WERI-Rb-1 (cell line): Measurements from ENCODE around the gene UMODL1.
A peak's percentile ranks its signal among the peaks of the same experiment; 100 is the strongest.

ENCODE experiments used
- DNase-seq: peaks from one replicate; pipeline ENCODE4 v3.0.0-alpha.2; 2020
- H3K27ac ChIP-seq: fragments of 250-450 bp; sonication (Bioruptor Pico); 2 replicates; pipeline ENCODE4 v1.5.1; 2020; ENCODE audit warnings: mild to moderate bottlenecking, moderate library complexity
- H3K27me3 ChIP-seq: fragments of 250-450 bp; sonication (Bioruptor Pico); 2 replicates; pipeline ENCODE4 v1.5.1; 2021; ENCODE audit warnings: mild to moderate bottlenecking, low read depth, moderate library complexity; ENCODE audit not compliant: insufficient read depth, severe bottlenecking
- H3K36me3 ChIP-seq: fragments of 250-450 bp; sonication (Bioruptor Pico); 2 replicates; pipeline ENCODE4 v1.5.1; 2020; ENCODE audit warnings: mild to moderate bottlenecking, moderate library complexity
- H3K4me3 ChIP-seq: 2 replicates; pipeline ENCODE4 v1.5.1; 2011; ENCODE audit warnings: low read depth, mild to moderate bottlenecking, control low read depth, low read length
- H3K9me3 ChIP-seq: fragments of 250-450 bp; sonication (Bioruptor Pico); 2 replicates; pipeline ENCODE4 v1.5.1; 2021; ENCODE audit warnings: mild to moderate bottlenecking, moderate library complexity; ENCODE audit not compliant: severe bottlenecking
- CTCF ChIP-seq: IDR thresholded peaks from 2 replicates; pipeline ENCODE4 v1.5.1; 2011; ENCODE audit warnings: low read depth, mild to moderate bottlenecking, control low read depth, inconsistent platforms, low read length

UMODL1 gene

GRCh38 chr21:42154237-42155044, 83.3 kb downstream of the UMODL1 start:
- H3K36me3 ChIP-seq, result no peaks in the 10 kb centered on the region
- H3K27me3 ChIP-seq, result no peaks in the 10 kb centered on the region
- no peak for TF ChIP-seq CTCF
- DNase-seq, result no peak
- H3K27ac ChIP-seq, result no peak overlapping the region
- no peak overlapping the region for H3K4me3 ChIP-seq
- H3K9me3 ChIP-seq, result no peaks in the 10 kb centered on the region

- Histone ChIP-seq H3K4me3 (no peak overlapping the region), H3K36me3 (no peaks in the 10 kb centered on the region), H3K27ac (no peak overlapping the region), H3K9me3 (no peaks in the 10 kb centered on the region), H3K27me3 (no peaks in the 10 kb centered on the region)
- TF ChIP-seq CTCF, result no peak
- no peak for DNase-seq
These were observed 84.1 kb downstream of the UMODL1 start for GRCh38 chr21:42155045-42155855.

- H3K9me3 ChIP-seq, result no peaks in the 10 kb centered on the region
- DNase-seq, result peak; percentile 81
- peak overlapping the region; percentile 33 for H3K27ac ChIP-seq
- no peaks in the 10 kb centered on the region for H3K27me3 ChIP-seq
- no peak overlapping the region for H3K4me3 ChIP-seq
- no peaks in the 10 kb centered on the region for H3K36me3 ChIP-seq
- TF ChIP-seq CTCF, result no peak
These were observed 85.8 kb downstream of the UMODL1 start for GRCh38 chr21:42156690-42157605.

- no peak for DNase-seq
- Histone ChIP-seq H3K27me3 (no peaks in the 10 kb centered on the region), H3K4me3 (no peak overlapping the region), H3K9me3 (no peaks in the 10 kb centered on the region), H3K36me3 (no peaks in the 10 kb centered on the region), H3K27ac (peak overlapping the region; percentile 33)
- TF ChIP-seq CTCF, result no peak
These were observed 86.6 kb downstream of the UMODL1 start for GRCh38 chr21:42157606-42158310.

- no peaks in the 10 kb centered on the region for H3K27me3 ChIP-seq
- no peaks in the 10 kb centered on the region for H3K9me3 ChIP-seq
- TF ChIP-seq CTCF, result no peak
- no peak overlapping the region for H3K4me3 ChIP-seq
- no peak for DNase-seq
- H3K27ac ChIP-seq, result no peak overlapping the region
- H3K36me3 ChIP-seq, result no peaks in the 10 kb centered on the region
These were observed 87.7 kb downstream of the UMODL1 start for GRCh38 chr21:42158846-42159245.
